K562 (cell line): Measurements from ENCODE around the gene MOCS3. TPM values are rescaled to one million over a fixed set of nuclear protein-coding genes. Genes with fewer than 3 reads are reported as not detected.

Experiments used
- CBX2 ChIP-seq: fragments of 200-600 bp; sonication (generic); IDR thresholded peaks from one replicate; pipeline ENCODE4 v1.6.1; 2012; ENCODE audit warnings: mild to moderate bottlenecking, low read length, inconsistent platforms; ENCODE audit not compliant: insufficient read depth, poor library complexity, severe bottlenecking
- CCAR2 ChIP-seq: fragments of 200-400 bp; formaldehyde crosslinking; IDR thresholded peaks from 2 replicates; pipeline ENCODE4 v1.6.1; 2017; ENCODE audit warnings: mild to moderate bottlenecking, low read depth, low read length
- EP400 ChIP-seq: fragments of 450-650 bp; IDR thresholded peaks from 2 replicates; pipeline ENCODE4 v1.6.1; 2017; ENCODE audit warnings: antibody characterized with exemption, mild to moderate bottlenecking, moderate library complexity
- ETV1 ChIP-seq: fragments of 450-650 bp; conservative IDR thresholded peaks from 2 replicates; pipeline ENCODE4 v1.6.1; 2016; ENCODE audit warnings: missing genetic modification characterization, control low read depth, low read depth, missing compliant biosample characterization
- HDAC2 ChIP-seq: fragments of 450-650 bp; IDR thresholded peaks from 2 replicates; pipeline ENCODE4 v1.6.1; 2016; ENCODE audit warnings: mild to moderate bottlenecking
- LCOR ChIP-seq: sonication (generic); formaldehyde crosslinking; IDR thresholded peaks from 2 replicates; pipeline ENCODE4 v1.8.0; 2022; ENCODE audit warnings: mild to moderate bottlenecking, missing genetic modification reagents
- MYNN ChIP-seq, 2 experiments: sonication (generic); formaldehyde crosslinking in 1 of 2; IDR thresholded peaks; 2 replicates each; pipeline versions ENCODE4 v1.5.0 to v1.6.1; 2016 to 2020; ENCODE audit warnings: antibody characterized with exemption in 1 of 2, missing genetic modification reagents in 1 of 2
- NONO ChIP-seq, 2 experiments: fragments of 200-400 bp in 1 of 2; fragments of 450-650 bp in 1 of 2; formaldehyde crosslinking in 1 of 2; IDR thresholded peaks; 2 replicates each; pipeline ENCODE4 v1.6.1; 2017; ENCODE audit warnings: low read depth in 2 of 2, mild to moderate bottlenecking in 2 of 2, moderate library complexity in 2 of 2, low read length in 1 of 2
- TRIM24 ChIP-seq, 2 experiments: fragments of 450-650 bp; IDR thresholded peaks; 2 replicates each; pipeline ENCODE4 v1.6.1; 2016
- YY1 ChIP-seq, 3 experiments: IDR thresholded peaks; 2 replicates each; pipeline ENCODE4 v1.6.1; 2011; ENCODE audit warnings: low read length in 2 of 3, mild to moderate bottlenecking in 2 of 3, moderate library complexity in 2 of 3, borderline replicate concordance in 1 of 3, control low read depth in 1 of 3, low read depth in 1 of 3; ENCODE audit not compliant: insufficient read depth in 3 of 3, insufficient replicate concordance in 2 of 3, control insufficient read depth in 1 of 3, insufficient read length in 1 of 3; ENCODE audit errors: extremely low read depth in 1 of 3
- ZKSCAN1 ChIP-seq: fragments of 150-350 bp; IDR thresholded peaks from 2 replicates; pipeline ENCODE4 v1.6.1; 2016; ENCODE audit warnings: low read depth, low read length
- ZNF197 ChIP-seq: fragments of 200-800 bp; sonication (Bioruptor generic); IDR thresholded peaks from 2 replicates; pipeline ENCODE4 v1.6.1; 2016; ENCODE audit warnings: low read depth, missing genetic modification characterization, missing compliant biosample characterization
- ZNF75A ChIP-seq: fragments of 450-650 bp; formaldehyde crosslinking; IDR thresholded peaks from 2 replicates; pipeline ENCODE4 v1.4.0; 2020; ENCODE audit warnings: mild to moderate bottlenecking
- polyA plus RNA-seq, 8 experiments: library from polyadenylated mRNA; depleted of rRNA in 4 of 8; stranded (reverse) in 5 of 8; unstranded in 3 of 8; fragments of >200 nt; fragmentation: Nextera tagmentation in 2 of 8; fragmentation: Illumina TruSeq in 1 of 8; extraction: Ambion mirVana in 2 of 8; extraction: Trizol in 1 of 8; gene quantifications; 2 replicates each; pipeline versions ENCODE4 v1.2.1 to v1.2.3, GENCODE V29; 2011 to 2014; ENCODE audit warnings: inconsistent platforms in 1 of 8, missing spikeins in 1 of 8
- total RNA-seq, 7 experiments: library from RNA; depleted of rRNA in 6 of 7; stranded (reverse); fragments of >200 nt in 6 of 7; fragmentation: Illumina TruSeq in 2 of 7; extraction: Trizol in 2 of 7; gene quantifications; 2 replicates each; pipeline versions ENCODE4 v1.2.1 to v1.2.3, GENCODE V29; 2011 to 2021; ENCODE audit warnings: low replicate concordance in 1 of 7
- TF ChIP-seq, protein P1 (sequence below): fragments of 200-800 bp; sonication (Bioruptor generic); IDR thresholded peaks from 2 replicates; pipeline ENCODE4 v1.6.1; 2016; ENCODE audit warnings: missing genetic modification characterization, missing compliant biosample characterization
- TF ChIP-seq, protein P2 (sequence below): fragments of 450-650 bp; formaldehyde crosslinking; IDR thresholded peaks from 2 replicates; pipeline ENCODE4 v1.4.0; 2020; ENCODE audit warnings: mild to moderate bottlenecking, moderate library complexity
- TF ChIP-seq, protein P3 (sequence below), 2 experiments: IDR thresholded peaks; 2 replicates each; pipeline ENCODE4 v1.6.1; 2012; ENCODE audit warnings: improper control_type of control experiment in 2 of 2, low read depth in 2 of 2, low read length in 2 of 2, borderline replicate concordance in 1 of 2

Gene MOCS3
- total and polyA plus RNA-seq, 9 of the 15 experiments (the other 6 are each of a cell fraction or from before 2014, with no cell fraction given): 0.70 to 6.2 (median 2.9) TPM

DNA sequence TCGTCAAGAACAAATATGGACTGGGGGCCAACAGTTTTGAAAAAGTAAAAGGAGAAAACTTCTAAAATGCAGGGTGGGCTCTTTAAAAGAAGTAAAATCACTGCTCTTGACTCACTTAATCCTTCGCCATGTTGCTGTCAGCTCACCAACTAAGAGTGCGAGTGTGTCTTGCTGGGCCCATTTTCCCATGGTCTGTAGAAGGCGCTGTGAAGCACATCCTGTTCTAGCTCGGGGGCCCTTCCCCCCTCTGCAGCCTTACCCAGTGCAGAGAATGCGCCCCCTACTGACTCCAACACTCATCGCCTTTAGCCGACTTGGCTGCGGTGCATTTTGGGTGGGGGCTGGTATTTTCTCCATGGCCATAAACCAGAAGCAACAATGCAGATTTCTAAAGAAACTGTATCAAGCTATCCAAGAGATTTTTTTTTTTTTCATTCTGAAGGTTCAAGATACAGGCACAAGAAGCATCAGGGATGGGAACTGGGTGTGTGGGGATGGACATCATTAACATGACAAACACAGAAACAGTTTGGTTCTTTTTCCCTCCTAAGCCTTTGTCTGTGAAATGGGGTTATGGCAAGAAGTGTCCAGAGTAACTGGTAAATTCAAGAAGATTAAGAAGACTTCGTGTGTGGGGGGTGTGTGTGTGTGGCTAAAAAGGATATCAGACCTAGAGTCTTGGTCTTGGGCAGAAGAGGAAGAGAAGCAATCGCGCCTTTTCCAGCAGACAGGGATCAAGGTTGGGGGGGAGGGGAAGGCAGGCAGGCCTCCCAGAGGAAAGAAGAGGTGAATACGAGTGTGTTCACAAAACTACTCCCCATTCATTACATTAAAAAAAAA is 29.1 kb upstream of the MOCS3 start (continued):
- peak; percentile 86; the same call in 1 of the 2 replicates for TF ChIP-seq MYNN (IDR thresholded peaks at IDR 0.05)
- TF ChIP-seq MYNN (CRISPR knock-in tag; IDR thresholded peaks at IDR 0.05): no peak
- no peak for TF ChIP-seq CBX2
- no peak for TF ChIP-seq ZNF75A (CRISPR knock-in tag)
- no peak for TF ChIP-seq ZNF197
- peak in 2 of 3 experiments; percentile 76 to 84 for TF ChIP-seq YY1 (IDR thresholded peaks at IDR 0.05; ENCODE audit: borderline replicate concordance in 1 of 3, control insufficient read depth in 1 of 3, extremely low read depth in 1 of 3, insufficient read depth in 3 of 3, insufficient read length in 1 of 3, insufficient replicate concordance in 2 of 3, low read depth in 1 of 3, low read length in 2 of 3)
- TF ChIP-seq EP400: peak; percentile 83
- 0 out of 2 replicates have a peak, but pooled peaks have one; percentile 76 for TF ChIP-seq CCAR2
- peak; percentile 68; the same call in 1 of the 2 replicates for TF ChIP-seq HDAC2
- TF ChIP-seq, protein P1, sequence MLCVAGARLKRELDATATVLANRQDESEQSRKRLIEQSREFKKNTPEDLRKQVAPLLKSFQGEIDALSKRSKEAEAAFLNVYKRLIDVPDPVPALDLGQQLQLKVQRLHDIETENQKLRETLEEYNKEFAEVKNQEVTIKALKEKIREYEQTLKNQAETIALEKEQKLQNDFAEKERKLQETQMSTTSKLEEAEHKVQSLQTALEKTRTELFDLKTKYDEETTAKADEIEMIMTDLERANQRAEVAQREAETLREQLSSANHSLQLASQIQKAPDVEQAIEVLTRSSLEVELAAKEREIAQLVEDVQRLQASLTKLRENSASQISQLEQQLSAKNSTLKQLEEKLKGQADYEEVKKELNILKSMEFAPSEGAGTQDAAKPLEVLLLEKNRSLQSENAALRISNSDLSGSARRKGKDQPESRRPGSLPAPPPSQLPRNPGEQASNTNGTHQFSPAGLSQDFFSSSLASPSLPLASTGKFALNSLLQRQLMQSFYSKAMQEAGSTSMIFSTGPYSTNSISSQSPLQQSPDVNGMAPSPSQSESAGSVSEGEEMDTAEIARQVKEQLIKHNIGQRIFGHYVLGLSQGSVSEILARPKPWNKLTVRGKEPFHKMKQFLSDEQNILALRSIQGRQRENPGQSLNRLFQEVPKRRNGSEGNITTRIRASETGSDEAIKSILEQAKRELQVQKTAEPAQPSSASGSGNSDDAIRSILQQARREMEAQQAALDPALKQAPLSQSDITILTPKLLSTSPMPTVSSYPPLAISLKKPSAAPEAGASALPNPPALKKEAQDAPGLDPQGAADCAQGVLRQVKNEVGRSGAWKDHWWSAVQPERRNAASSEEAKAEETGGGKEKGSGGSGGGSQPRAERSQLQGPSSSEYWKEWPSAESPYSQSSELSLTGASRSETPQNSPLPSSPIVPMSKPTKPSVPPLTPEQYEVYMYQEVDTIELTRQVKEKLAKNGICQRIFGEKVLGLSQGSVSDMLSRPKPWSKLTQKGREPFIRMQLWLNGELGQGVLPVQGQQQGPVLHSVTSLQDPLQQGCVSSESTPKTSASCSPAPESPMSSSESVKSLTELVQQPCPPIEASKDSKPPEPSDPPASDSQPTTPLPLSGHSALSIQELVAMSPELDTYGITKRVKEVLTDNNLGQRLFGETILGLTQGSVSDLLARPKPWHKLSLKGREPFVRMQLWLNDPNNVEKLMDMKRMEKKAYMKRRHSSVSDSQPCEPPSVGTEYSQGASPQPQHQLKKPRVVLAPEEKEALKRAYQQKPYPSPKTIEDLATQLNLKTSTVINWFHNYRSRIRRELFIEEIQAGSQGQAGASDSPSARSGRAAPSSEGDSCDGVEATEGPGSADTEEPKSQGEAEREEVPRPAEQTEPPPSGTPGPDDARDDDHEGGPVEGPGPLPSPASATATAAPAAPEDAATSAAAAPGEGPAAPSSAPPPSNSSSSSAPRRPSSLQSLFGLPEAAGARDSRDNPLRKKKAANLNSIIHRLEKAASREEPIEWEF (CRISPR knock-in tag): no peak
- TF ChIP-seq LCOR (CRISPR knock-in tag): peak; percentile 96
- peak; percentile 81 for TF ChIP-seq ZKSCAN1
- TF ChIP-seq, protein P2, sequence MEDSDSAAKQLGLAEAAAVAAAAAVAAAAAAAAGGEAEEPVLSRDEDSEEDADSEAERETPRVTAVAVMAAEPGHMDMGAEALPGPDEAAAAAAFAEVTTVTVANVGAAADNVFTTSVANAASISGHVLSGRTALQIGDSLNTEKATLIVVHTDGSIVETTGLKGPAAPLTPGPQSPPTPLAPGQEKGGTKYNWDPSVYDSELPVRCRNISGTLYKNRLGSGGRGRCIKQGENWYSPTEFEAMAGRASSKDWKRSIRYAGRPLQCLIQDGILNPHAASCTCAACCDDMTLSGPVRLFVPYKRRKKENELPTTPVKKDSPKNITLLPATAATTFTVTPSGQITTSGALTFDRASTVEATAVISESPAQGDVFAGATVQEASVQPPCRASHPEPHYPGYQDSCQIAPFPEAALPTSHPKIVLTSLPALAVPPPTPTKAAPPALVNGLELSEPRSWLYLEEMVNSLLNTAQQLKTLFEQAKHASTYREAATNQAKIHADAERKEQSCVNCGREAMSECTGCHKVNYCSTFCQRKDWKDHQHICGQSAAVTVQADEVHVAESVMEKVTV (CRISPR knock-in tag): peak; percentile 82
- TF ChIP-seq NONO (IDR thresholded peaks at IDR 0.05; ENCODE audit: low read depth in 2 of 2, low read length in 1 of 2): peak in 1 of 2 experiments; percentile 54; a peak in 1 of 4 replicates
- peak in 1 of 2 experiments; percentile 60; a peak in 3 of 4 replicates for TF ChIP-seq TRIM24 (IDR thresholded peaks at IDR 0.05)
- TF ChIP-seq, protein P3, sequence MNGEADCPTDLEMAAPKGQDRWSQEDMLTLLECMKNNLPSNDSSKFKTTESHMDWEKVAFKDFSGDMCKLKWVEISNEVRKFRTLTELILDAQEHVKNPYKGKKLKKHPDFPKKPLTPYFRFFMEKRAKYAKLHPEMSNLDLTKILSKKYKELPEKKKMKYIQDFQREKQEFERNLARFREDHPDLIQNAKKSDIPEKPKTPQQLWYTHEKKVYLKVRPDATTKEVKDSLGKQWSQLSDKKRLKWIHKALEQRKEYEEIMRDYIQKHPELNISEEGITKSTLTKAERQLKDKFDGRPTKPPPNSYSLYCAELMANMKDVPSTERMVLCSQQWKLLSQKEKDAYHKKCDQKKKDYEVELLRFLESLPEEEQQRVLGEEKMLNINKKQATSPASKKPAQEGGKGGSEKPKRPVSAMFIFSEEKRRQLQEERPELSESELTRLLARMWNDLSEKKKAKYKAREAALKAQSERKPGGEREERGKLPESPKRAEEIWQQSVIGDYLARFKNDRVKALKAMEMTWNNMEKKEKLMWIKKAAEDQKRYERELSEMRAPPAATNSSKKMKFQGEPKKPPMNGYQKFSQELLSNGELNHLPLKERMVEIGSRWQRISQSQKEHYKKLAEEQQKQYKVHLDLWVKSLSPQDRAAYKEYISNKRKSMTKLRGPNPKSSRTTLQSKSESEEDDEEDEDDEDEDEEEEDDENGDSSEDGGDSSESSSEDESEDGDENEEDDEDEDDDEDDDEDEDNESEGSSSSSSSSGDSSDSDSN (IDR thresholded peaks at IDR 0.05; ENCODE audit: borderline replicate concordance in 1 of 2, low read depth in 2 of 2, low read length in 2 of 2): peak in 1 of 2 experiments; percentile 59; a peak in 1 of 4 replicates
- TF ChIP-seq ETV1 (tag): peak; percentile 100
